ENCODE measurements around the gene SARNP. TPM values are rescaled to one million over a fixed set of nuclear protein-coding genes. Genes with fewer than 3 reads are reported as not detected.

The SARNP gene
- total and polyA plus RNA-seq, 9 of the 15 experiments (the other 6 are each of a cell fraction or from before 2014, with no cell fraction given): 70.1 to 400 (median 198) TPM

DNA sequence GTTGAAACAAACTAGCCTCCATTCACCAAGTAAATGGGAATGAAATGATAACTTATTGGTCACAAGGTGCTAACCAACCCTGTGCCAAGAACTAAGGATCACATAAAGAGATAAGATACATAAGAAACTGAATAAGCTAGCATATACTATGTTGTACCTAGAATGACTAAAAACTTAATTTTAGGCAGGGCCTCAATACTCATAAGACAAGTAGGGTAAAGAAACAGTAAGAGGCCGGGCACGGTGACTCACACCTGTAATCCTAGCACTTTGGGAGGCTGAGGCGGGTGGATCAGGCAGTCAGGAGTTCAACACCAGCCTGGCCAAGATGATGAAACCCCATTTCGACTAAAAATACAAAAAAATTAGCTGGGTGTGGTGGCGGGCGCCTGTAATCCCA lies 56.9 kb downstream of the SARNP start (continued):
- no peak for TF ChIP-seq SIN3B (IDR thresholded peaks at IDR 0.05; ENCODE audit: low read depth)
- TF ChIP-seq DACH1 (IDR thresholded peaks at IDR 0.05; ENCODE audit: partially characterized antibody): no peak
- TF ChIP-seq ZNF696 (CRISPR knock-in tag; conservative IDR thresholded peaks at IDR 0.05): no peak
- no peak for TF ChIP-seq ZNF79 (CRISPR knock-in tag; IDR thresholded peaks at IDR 0.05; ENCODE audit: low read depth)
- no peak for TF ChIP-seq ADNP (tag; IDR thresholded peaks at IDR 0.05)
- no peak for TF ChIP-seq HMG20A (CRISPR knock-in tag; conservative IDR thresholded peaks at IDR 0.05)
- TF ChIP-seq BCOR (IDR thresholded peaks at IDR 0.05): no peak
- TF ChIP-seq STAT5A (IDR thresholded peaks at IDR 0.05; ENCODE audit: borderline replicate concordance, low read length): no peak
- no peak for TF ChIP-seq SMARCE1 (IDR thresholded peaks at IDR 0.05)
- TF ChIP-seq, protein P1, sequence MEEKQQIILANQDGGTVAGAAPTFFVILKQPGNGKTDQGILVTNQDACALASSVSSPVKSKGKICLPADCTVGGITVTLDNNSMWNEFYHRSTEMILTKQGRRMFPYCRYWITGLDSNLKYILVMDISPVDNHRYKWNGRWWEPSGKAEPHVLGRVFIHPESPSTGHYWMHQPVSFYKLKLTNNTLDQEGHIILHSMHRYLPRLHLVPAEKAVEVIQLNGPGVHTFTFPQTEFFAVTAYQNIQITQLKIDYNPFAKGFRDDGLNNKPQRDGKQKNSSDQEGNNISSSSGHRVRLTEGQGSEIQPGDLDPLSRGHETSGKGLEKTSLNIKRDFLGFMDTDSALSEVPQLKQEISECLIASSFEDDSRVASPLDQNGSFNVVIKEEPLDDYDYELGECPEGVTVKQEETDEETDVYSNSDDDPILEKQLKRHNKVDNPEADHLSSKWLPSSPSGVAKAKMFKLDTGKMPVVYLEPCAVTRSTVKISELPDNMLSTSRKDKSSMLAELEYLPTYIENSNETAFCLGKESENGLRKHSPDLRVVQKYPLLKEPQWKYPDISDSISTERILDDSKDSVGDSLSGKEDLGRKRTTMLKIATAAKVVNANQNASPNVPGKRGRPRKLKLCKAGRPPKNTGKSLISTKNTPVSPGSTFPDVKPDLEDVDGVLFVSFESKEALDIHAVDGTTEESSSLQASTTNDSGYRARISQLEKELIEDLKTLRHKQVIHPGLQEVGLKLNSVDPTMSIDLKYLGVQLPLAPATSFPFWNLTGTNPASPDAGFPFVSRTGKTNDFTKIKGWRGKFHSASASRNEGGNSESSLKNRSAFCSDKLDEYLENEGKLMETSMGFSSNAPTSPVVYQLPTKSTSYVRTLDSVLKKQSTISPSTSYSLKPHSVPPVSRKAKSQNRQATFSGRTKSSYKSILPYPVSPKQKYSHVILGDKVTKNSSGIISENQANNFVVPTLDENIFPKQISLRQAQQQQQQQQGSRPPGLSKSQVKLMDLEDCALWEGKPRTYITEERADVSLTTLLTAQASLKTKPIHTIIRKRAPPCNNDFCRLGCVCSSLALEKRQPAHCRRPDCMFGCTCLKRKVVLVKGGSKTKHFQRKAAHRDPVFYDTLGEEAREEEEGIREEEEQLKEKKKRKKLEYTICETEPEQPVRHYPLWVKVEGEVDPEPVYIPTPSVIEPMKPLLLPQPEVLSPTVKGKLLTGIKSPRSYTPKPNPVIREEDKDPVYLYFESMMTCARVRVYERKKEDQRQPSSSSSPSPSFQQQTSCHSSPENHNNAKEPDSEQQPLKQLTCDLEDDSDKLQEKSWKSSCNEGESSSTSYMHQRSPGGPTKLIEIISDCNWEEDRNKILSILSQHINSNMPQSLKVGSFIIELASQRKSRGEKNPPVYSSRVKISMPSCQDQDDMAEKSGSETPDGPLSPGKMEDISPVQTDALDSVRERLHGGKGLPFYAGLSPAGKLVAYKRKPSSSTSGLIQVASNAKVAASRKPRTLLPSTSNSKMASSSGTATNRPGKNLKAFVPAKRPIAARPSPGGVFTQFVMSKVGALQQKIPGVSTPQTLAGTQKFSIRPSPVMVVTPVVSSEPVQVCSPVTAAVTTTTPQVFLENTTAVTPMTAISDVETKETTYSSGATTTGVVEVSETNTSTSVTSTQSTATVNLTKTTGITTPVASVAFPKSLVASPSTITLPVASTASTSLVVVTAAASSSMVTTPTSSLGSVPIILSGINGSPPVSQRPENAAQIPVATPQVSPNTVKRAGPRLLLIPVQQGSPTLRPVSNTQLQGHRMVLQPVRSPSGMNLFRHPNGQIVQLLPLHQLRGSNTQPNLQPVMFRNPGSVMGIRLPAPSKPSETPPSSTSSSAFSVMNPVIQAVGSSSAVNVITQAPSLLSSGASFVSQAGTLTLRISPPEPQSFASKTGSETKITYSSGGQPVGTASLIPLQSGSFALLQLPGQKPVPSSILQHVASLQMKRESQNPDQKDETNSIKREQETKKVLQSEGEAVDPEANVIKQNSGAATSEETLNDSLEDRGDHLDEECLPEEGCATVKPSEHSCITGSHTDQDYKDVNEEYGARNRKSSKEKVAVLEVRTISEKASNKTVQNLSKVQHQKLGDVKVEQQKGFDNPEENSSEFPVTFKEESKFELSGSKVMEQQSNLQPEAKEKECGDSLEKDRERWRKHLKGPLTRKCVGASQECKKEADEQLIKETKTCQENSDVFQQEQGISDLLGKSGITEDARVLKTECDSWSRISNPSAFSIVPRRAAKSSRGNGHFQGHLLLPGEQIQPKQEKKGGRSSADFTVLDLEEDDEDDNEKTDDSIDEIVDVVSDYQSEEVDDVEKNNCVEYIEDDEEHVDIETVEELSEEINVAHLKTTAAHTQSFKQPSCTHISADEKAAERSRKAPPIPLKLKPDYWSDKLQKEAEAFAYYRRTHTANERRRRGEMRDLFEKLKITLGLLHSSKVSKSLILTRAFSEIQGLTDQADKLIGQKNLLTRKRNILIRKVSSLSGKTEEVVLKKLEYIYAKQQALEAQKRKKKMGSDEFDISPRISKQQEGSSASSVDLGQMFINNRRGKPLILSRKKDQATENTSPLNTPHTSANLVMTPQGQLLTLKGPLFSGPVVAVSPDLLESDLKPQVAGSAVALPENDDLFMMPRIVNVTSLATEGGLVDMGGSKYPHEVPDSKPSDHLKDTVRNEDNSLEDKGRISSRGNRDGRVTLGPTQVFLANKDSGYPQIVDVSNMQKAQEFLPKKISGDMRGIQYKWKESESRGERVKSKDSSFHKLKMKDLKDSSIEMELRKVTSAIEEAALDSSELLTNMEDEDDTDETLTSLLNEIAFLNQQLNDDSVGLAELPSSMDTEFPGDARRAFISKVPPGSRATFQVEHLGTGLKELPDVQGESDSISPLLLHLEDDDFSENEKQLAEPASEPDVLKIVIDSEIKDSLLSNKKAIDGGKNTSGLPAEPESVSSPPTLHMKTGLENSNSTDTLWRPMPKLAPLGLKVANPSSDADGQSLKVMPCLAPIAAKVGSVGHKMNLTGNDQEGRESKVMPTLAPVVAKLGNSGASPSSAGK (IDR thresholded peaks at IDR 0.05): no peak
- no peak for TF ChIP-seq JUND (IDR thresholded peaks at IDR 0.05; ENCODE audit: borderline replicate concordance, low read depth, low read length)
- TF ChIP-seq JUND (tag; IDR thresholded peaks at IDR 0.05; ENCODE audit: borderline replicate concordance, low read depth, low read length): no peak

Data from K562 (cell line).